ENCODE measurements around the gene GNAT1. TPM values are rescaled to one million over a fixed set of nuclear protein-coding genes. Genes with fewer than 3 reads are reported as not detected.

Gene GNAT1
- total and polyA plus RNA-seq, 2 of the 13 experiments (the other 11 are each of a cell fraction or from before 2014, with no cell fraction given): 0.15 TPM; not detected in 1

GRCh38 chr3:50205413-50206276 lies 14.2 kb downstream of the GNAT1 start (continued):
- TF ChIP-seq ZNF280B (CRISPR knock-in tag; IDR thresholded peaks at IDR 0.05; ENCODE audit: borderline replicate concordance) (no peak), SMAD9 (CRISPR knock-in tag; IDR thresholded peaks at IDR 0.05) (no peak), CENPT (CRISPR knock-in tag; IDR thresholded peaks at IDR 0.05; ENCODE audit: low read depth) (no peak), KLF12 (CRISPR knock-in tag; IDR thresholded peaks at IDR 0.05; ENCODE audit: borderline replicate concordance) (peak; percentile 23; the same call in 1 of the 2 replicates), ZNF234 (CRISPR knock-in tag; conservative IDR thresholded peaks at IDR 0.05) (no peak), PCBP1 (IDR thresholded peaks at IDR 0.05; ENCODE audit: borderline replicate concordance, low read depth, low read length) (no peak), PAX8 (CRISPR knock-in tag; IDR thresholded peaks at IDR 0.05; ENCODE audit: borderline replicate concordance) (no peak), TCF12 (IDR thresholded peaks at IDR 0.05) (no peak), TCF12 (CRISPR knock-in tag; IDR thresholded peaks at IDR 0.05) (no peak), SETDB1 (CRISPR knock-in tag; IDR thresholded peaks at IDR 0.05; ENCODE audit: borderline replicate concordance) (no peak; the same call in 1 of the 2 replicates), RORA (CRISPR knock-in tag; IDR thresholded peaks at IDR 0.05) (no peak), ARID2 (CRISPR knock-in tag; IDR thresholded peaks at IDR 0.05; ENCODE audit: borderline replicate concordance) (no peak), ZFP36L1 (CRISPR knock-in tag; IDR thresholded peaks at IDR 0.05) (no peak), CBFB (CRISPR knock-in tag; IDR thresholded peaks at IDR 0.05) (no peak), ZMAT5 (CRISPR knock-in tag; IDR thresholded peaks at IDR 0.05; ENCODE audit: borderline replicate concordance, low read depth) (no peak), RNF2 (conservative IDR thresholded peaks at IDR 0.05; ENCODE audit: low read depth) (no peak), MYC (CRISPR knock-in tag; IDR thresholded peaks at IDR 0.05; ENCODE audit: borderline replicate concordance) (no peak), EEA1 (CRISPR knock-in tag; IDR thresholded peaks at IDR 0.05; ENCODE audit: borderline replicate concordance) (0 out of 2 replicates have a peak, but pooled peaks have one; percentile 32), FOXO4 (CRISPR knock-in tag; conservative IDR thresholded peaks at IDR 0.05) (no peak), SOX5 (CRISPR knock-in tag; IDR thresholded peaks at IDR 0.05; ENCODE audit: borderline replicate concordance) (no peak), ZNF121 (CRISPR knock-in tag; IDR thresholded peaks at IDR 0.05) (no peak), ZBTB7B (CRISPR knock-in tag; IDR thresholded peaks at IDR 0.05) (peak; percentile 55; the same call in 1 of the 2 replicates), ZNF678 (CRISPR knock-in tag; IDR thresholded peaks at IDR 0.05) (no peak), FOXC1 (CRISPR knock-in tag; IDR thresholded peaks at IDR 0.05; ENCODE audit: borderline replicate concordance) (0 out of 2 replicates have a peak, but pooled peaks have one; percentile 7), NR2C2 (CRISPR knock-in tag; IDR thresholded peaks at IDR 0.05; ENCODE audit: borderline replicate concordance) (peak; percentile 38; the same call in 1 of the 2 replicates)

All from HepG2 (cell line).